Measurements from ENCODE around the gene NOTCH1.

NOTCH1 gene

GRCh38 chr9:136448655-136449054, 97.2 kb downstream of the NOTCH1 start:
- TF ChIP-seq ZFP30 (CRISPR knock-in tag; IDR thresholded peaks at IDR 0.05), result no peak
- no peak for ATAC-seq

- no peak for ATAC-seq
Observed at GRCh38 chr9:136447173-136447778, 98.6 kb downstream of the NOTCH1 start.

GRCh38 chr9:136445799-136446198, 100.0 kb downstream of the NOTCH1 start:
- no peak for ATAC-seq
- TF ChIP-seq ZNF70 (CRISPR knock-in tag; IDR thresholded peaks at IDR 0.05) (no peak), ZC3H10 (CRISPR knock-in tag; IDR thresholded peaks at IDR 0.05) (no peak), CSDC2 (CRISPR knock-in tag; IDR thresholded peaks at IDR 0.05) (no peak), GLIS3 (CRISPR knock-in tag; IDR thresholded peaks at IDR 0.05) (no peak), POU6F1 (CRISPR knock-in tag; IDR thresholded peaks at IDR 0.05; ENCODE audit: borderline replicate concordance, low read depth) (no peak), ZFP3 (CRISPR knock-in tag; IDR thresholded peaks at IDR 0.05) (no peak), RARB (CRISPR knock-in tag; IDR thresholded peaks at IDR 0.05) (no peak), ZNF8 (CRISPR knock-in tag; IDR thresholded peaks at IDR 0.05) (no peak), SNAI2 (CRISPR knock-in tag; IDR thresholded peaks at IDR 0.05) (no peak), PATZ1 (CRISPR knock-in tag; IDR thresholded peaks at IDR 0.05; ENCODE audit: borderline replicate concordance) (no peak), PPARA (CRISPR knock-in tag; IDR thresholded peaks at IDR 0.05; ENCODE audit: borderline replicate concordance) (no peak), ESRRG (CRISPR knock-in tag; IDR thresholded peaks at IDR 0.05) (no peak), ZNF565 (CRISPR knock-in tag; conservative IDR thresholded peaks at IDR 0.05; ENCODE audit: low read depth) (no peak), TCF4 (CRISPR knock-in tag; IDR thresholded peaks at IDR 0.05; ENCODE audit: borderline replicate concordance) (no peak)
- TF ChIP-seq, protein P1, sequence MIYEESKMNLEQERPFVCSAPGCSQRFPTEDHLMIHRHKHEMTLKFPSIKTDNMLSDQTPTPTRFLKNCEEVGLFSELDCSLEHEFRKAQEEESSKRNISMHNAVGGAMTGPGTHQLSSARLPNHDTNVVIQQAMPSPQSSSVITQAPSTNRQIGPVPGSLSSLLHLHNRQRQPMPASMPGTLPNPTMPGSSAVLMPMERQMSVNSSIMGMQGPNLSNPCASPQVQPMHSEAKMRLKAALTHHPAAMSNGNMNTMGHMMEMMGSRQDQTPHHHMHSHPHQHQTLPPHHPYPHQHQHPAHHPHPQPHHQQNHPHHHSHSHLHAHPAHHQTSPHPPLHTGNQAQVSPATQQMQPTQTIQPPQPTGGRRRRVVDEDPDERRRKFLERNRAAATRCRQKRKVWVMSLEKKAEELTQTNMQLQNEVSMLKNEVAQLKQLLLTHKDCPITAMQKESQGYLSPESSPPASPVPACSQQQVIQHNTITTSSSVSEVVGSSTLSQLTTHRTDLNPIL (CRISPR knock-in tag; IDR thresholded peaks at IDR 0.05; ENCODE audit: low read depth), result no peak

More at GRCh38 chr9:136447173-136447778, 98.6 kb downstream of the NOTCH1 start:
- TF ChIP-seq PPARA (CRISPR knock-in tag; IDR thresholded peaks at IDR 0.05; ENCODE audit: borderline replicate concordance), result no peak
- no peak for TF ChIP-seq CSRNP3 (CRISPR knock-in tag; IDR thresholded peaks at IDR 0.05)

Measured in SK-N-SH treated with all-trans-retinoic acid at 6 μM for 48 hours (cell line).